ENCODE data around the gene MYBPH. TPM values are rescaled to one million over a fixed set of nuclear protein-coding genes. Genes with fewer than 3 reads are reported as not detected.

The MYBPH gene
- total RNA-seq, 2 experiments from 2014 or later = not detected

DNA sequence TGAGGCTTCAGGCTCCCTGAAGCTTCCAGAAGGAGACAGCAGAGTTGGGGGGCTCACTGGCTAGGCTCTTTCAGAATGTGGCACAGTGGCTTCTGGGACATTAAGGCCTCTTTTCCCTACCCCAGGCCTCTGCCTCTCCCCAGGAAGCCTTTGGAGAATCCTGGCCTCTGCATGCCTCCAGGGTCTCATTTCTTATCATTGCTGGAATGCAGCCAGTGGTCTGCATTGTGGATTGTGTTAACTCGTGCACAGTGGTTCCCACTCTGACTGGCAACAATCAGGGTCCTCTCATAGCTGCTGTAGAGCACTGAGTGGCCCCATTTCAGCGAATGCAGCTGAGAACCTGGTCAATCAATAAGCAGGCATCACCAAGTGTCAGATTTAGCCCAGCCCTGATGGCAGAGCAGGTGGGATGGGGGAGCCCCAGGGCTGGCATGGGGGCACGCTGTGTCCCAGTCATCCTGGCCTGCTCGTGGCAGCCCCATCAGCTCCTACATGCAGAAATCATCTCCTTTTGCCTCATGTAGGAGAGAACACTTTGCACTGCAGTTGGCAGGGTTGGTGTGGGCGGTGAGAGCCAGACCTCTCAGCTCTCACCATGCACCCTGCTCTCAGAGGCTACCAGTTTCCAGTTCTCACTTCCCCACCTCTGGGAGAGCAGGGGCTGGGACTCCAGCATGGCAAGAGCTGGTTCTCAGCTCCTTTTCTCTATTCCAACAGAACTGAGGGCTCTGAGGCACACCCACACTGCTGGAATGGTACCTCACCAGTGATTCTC is 34.7 kb downstream of the MYBPH start:
- CTCF ChIA-PET = interaction anchor here (1.2 kb wide), 1 partner anchor 75 kb away, joined by 3 read pairs; no protein-coding TSS in a partner anchor
- POLR2A ChIA-PET = no interaction called here

- CTCF ChIA-PET = interaction anchor here (1.2 kb wide), 1 partner anchor 76 kb away, joined by 3 read pairs; no protein-coding TSS in a partner anchor
These were observed 35.6 kb downstream of the MYBPH start for GRCh38 chr1:203139976-203140475.

GRCh38 chr1:203138066-203138465 is 37.6 kb downstream of the MYBPH start:
- POLR2A ChIA-PET = no interaction called here
- CTCF ChIA-PET = no interaction called here

More at GRCh38 chr1:203139976-203140475, 35.6 kb downstream of the MYBPH start:
- POLR2A ChIA-PET = no interaction called here

DNA sequence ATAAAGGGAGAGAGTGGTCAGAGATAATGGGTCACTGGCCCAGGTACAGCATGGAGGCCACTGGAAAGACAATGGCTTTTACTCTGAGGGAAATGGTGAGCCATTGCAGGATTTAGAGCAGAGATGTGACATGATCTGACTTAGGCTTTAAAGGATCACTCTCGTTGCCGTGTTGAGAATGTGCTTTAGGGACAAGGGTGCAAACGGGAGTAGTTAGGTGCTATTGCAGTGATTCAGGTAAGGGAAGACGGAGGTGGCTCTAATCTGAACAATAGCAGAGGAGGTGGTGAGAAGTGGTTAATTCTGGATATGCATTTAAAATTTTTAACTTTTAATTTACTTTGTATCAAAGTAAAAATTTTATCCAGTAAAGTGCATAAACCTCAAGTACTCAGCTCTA is 38.3 kb downstream of the MYBPH start:
- ChIA-PET CTCF (no interaction called here), POLR2A (no interaction called here)

DNA sequence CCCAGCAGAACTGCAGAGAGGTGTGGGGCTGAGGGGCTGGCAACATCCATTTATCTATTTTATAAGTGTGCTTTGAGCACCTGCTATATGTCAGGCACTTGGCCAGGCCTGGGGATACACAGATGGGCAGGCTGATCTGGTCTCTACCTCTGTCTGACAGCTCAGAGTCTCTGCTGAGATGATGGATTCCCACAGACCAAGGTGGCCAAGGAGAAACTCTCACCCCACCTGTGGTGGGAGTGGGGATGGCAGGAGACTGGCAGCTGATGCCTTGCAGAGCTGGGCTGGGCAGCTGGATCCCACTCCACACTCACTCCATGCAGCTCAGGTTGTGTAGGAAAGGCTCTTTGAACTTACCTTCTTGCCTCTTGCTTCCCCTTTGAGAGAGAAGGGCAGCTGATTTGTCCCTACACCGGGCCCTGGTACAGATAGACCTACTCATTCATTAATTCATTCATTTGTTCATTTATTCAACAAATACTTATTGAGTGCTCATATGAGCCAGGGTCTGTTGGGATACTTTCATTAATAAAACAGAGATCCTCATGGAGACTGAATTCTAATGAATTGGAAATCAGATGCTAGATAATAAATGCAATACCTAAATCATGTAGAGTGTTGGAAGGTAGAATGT is 39.1 kb downstream of the MYBPH start:
- CTCF ChIA-PET = no interaction called here
- POLR2A ChIA-PET = no interaction called here

GRCh38 chr1:203135636-203136305 is 39.9 kb downstream of the MYBPH start:
- ChIA-PET CTCF (no interaction called here), POLR2A (no interaction called here)

GRCh38 chr1:203133970-203134725 is 41.5 kb downstream of the MYBPH start:
- ChIA-PET POLR2A (no interaction called here), CTCF (interaction anchor here (0.6 kb wide), 1 partner anchor 1753 kb away, joined by 3 read pairs; no protein-coding TSS in a partner anchor)

- ChIA-PET POLR2A (no interaction called here), CTCF (no interaction called here)
These were observed 44.0 kb downstream of the MYBPH start for GRCh38 chr1:203131548-203132200.

- POLR2A ChIA-PET = no interaction called here
These were observed 45.2 kb downstream of the MYBPH start for GRCh38 chr1:203130358-203130985.

DNA sequence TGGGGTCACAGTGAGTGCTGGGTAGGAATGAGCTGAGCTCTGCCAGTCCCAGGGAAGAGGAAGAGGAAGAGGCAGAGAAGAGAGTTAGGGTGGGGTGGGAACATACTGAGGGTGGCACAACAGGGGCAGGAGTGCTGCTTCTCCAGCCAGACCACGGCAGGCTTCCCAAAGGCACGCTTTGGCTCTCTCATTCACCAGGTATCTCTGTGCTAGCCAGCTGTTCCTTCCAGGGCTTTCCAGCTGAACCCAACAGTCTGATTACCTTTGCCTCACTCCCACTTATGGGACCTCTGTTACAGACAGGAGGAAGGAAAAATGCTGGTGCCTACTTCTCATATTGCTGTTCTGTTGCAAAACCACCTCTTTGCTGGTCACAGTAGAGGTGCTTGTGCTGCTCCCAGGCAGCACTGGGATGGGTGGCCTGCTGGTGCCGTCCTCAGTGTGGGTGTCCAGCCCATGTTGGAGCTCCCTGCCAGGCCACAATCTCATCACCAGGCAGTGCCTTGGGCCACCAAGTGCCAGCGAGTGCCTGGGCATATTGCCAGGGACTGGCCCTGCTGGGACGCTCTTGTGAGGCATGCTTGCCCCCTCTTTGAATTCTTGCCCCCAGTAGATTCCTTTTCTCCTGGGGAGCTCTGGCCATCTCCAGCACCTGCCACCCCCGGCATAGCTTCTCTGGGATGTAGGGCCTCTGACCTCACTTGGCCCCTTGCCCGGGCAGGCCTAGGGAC is 46.0 kb downstream of the MYBPH start:
- ChIA-PET POLR2A (no interaction called here), CTCF (no interaction called here)

More at GRCh38 chr1:203130358-203130985, 45.2 kb downstream of the MYBPH start:
- CTCF ChIA-PET = no interaction called here

DNA sequence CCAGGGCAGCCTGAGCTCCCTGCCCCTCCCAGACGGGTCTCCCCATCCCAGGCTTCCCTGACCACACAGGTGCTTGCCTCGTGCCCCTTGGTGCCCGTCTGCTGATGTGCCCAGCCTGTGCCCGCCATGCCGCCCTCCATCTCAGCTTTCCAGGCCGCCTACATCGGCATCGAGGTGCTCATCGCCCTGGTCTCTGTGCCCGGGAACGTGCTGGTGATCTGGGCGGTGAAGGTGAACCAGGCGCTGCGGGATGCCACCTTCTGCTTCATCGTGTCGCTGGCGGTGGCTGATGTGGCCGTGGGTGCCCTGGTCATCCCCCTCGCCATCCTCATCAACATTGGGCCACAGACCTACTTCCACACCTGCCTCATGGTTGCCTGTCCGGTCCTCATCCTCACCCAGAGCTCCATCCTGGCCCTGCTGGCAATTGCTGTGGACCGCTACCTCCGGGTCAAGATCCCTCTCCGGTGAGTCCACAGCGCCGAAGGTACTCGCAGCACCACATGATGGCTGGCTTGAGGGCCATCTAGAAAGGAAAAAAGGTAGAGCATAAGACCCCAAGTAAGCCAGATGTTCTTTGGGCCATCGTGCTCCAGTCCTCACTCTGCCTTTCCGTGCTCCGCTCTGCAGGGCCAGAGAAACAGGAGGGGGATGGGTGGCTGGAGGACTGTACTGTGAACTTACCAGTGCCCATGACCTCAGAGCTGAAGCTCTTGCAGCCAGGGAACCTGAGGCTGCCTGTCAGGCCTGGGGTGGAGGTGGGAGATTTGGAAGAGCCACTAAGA is 46.7 kb downstream of the MYBPH start:
- CTCF ChIA-PET = interaction anchor here (0.8 kb wide), 1 partner anchor 89 kb away, joined by 3 read pairs; no protein-coding TSS in a partner anchor
- POLR2A ChIA-PET = no interaction called here

DNA sequence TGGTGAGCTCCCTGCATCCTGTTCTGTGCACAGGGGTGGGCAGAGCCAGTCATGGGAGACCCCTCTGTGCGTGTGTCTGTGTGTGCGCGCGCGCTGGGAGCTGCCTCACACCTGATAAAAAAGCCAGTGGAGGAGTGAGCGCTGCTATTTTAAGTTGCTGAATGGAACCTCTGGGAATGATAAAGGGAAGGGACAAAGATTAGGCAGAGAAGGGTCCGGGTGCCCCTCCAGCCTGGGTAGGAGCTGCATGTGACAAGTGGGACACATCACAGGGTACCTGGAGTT is 47.3 kb downstream of the MYBPH start:
- ChIA-PET CTCF (interaction anchor here (0.8 kb wide), 1 partner anchor 89 kb away, joined by 3 read pairs; no protein-coding TSS in a partner anchor), POLR2A (no interaction called here)

DNA sequence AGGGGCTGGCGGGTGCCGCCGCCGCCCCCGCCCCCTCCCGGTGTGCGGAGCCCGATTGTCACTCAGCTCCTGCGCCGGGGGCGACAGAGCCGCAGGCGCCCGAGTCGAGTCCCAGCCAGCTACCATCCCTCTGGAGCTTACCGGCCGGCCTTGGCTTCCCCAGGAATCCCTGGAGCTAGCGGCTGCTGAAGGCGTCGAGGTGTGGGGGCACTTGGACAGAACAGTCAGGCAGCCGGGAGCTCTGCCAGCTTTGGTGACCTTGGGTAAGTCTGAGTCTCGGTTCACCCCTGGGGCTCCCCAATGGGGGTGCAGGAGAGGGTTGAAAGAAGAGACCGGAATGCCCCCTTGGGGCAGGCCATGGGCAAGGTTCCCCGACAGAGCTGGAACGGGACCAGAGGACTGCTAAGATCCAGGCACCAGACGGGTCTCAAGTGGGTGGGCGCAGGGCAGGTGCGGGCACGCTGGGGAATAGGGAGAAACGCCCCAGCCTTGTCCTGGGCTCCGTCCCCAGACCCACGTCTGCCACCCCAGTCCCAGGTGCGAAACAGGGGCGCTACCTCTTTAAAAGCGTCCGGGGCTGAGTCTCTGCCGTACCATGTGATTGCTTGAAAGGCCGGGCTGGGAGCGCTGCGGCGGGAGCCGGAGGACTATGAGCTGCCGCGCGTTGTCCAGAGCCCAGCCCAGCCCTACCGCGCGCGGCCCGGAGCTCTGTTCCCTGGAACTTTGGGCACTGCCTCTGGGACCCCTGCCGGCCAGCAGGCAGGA is 47.8 kb downstream of the MYBPH start, which contains the start of gene ADORA1:
ADORA1 (plus strand) TSS at position 61 of the 765 bp plus-strand sequence. CDS start 1,116 bp downstream, outside the sequence.
- ChIA-PET CTCF (interaction anchor here (0.8 kb wide), 1 partner anchor 88 kb away, joined by 3 read pairs; no protein-coding TSS in a partner anchor), POLR2A (no interaction called here)

GRCh38 chr1:203126866-203127665 is 48.6 kb downstream of the MYBPH start:
- CTCF ChIA-PET = no interaction called here
- POLR2A ChIA-PET = no interaction called here

DNA sequence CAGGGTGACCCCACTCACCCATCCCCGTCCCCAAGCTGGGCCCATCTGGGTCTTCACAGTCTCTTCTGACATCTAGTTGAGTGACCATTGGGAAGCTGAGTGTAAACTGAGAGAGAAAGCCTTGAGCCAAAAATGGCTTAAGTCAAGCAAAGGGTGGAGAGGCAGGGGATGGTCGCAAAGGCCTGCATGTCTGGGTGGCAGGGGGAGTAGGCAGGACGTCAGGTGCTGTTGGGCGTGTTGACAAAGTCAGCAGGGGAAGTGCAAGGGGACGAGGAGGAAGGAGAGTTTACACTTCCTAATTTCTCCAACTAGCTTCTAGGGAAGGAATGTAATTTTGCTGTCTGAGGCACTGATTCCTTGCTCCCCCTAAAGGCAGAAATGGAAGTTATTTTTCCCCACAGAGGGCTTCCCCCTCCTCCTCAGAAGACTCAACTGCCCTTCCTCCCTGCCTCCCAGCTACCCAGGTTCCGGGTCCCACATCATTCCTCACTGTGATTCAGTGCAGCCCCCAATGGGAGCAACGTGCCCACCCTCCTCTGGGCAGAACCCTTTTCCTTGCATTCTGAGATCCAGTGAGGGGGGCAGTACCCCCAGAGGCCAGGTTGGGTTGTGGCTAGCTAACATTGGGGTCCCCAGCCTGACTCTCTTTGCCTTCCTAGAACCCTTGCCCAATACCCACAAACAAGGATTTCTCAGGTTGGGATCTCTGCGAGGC is 49.3 kb downstream of the MYBPH start:
- CTCF ChIA-PET = no interaction called here
- POLR2A ChIA-PET = no interaction called here

Measured in activated CD8-positive, alpha-beta memory T cell treated with anti-CD3 and anti-CD28 coated beads for 36 hours (primary cell).